DND-41 (cell line): ENCODE results near the gene NLRC4.

Experiments
- ATAC-seq: fragments of 200-7000 bp; cut with Tn5 transposase; 3 replicates; pipeline ENCODE4 v1.9.1; 2021; ENCODE audit warnings: low read depth; ENCODE audit not compliant: insufficient read depth
- DNase-seq: peaks from one replicate; pipeline ENCODE4 v3.0.0-alpha.2; 2020
- H2AFZ ChIP-seq: 2 replicates; pipeline ENCODE4 v1.6.0; 2012; ENCODE audit warnings: low read depth, low read length
- H3K27ac ChIP-seq: 2 replicates; pipeline ENCODE4 v1.5.1; 2012; ENCODE audit warnings: low read length, inconsistent platforms
- H3K27me3 ChIP-seq: fragments of 200-600 bp; sonication (generic); 2 replicates; pipeline ENCODE4 v1.6.0; 2012; ENCODE audit warnings: low read length, mild to moderate bottlenecking, inconsistent platforms; ENCODE audit not compliant: insufficient read depth, poor library complexity
- H3K36me3 ChIP-seq: 2 replicates; pipeline ENCODE4 v1.5.1; 2012; ENCODE audit warnings: low read length, inconsistent platforms; ENCODE audit not compliant: insufficient read depth
- H3K4me1 ChIP-seq: 2 replicates; pipeline ENCODE4 v1.5.1; 2012; ENCODE audit warnings: mild to moderate bottlenecking, low read length; ENCODE audit not compliant: insufficient read depth
- H3K4me2 ChIP-seq: 2 replicates; pipeline ENCODE4 v1.6.0; 2012; ENCODE audit warnings: mild to moderate bottlenecking, moderate library complexity, low read length, inconsistent platforms; ENCODE audit not compliant: insufficient read depth
- H3K4me3 ChIP-seq, 2 experiments: fragments of 200-600 bp in 1 of 2; shearing (Covaris generic) in 1 of 2; 2 replicates each; pipeline ENCODE4 v1.5.1; 2012 to 2016; ENCODE audit warnings: inconsistent platforms in 2 of 2, low read length in 2 of 2, mild to moderate bottlenecking in 2 of 2, low read depth in 1 of 2, moderate library complexity in 1 of 2
- H3K79me2 ChIP-seq: 2 replicates; pipeline ENCODE4 v1.6.0; 2012; ENCODE audit warnings: low read length, inconsistent platforms; ENCODE audit not compliant: insufficient read depth
- H3K9ac ChIP-seq: 2 replicates; pipeline ENCODE4 v1.6.0; 2012; ENCODE audit warnings: low read depth, mild to moderate bottlenecking, inconsistent platforms, low read length, moderate library complexity
- H3K9me3 ChIP-seq: 2 replicates; pipeline ENCODE4 v1.5.1; 2012; ENCODE audit warnings: low read length, moderate library complexity, mild to moderate bottlenecking, inconsistent platforms; ENCODE audit not compliant: insufficient read depth, severe bottlenecking
- H4K20me1 ChIP-seq: 2 replicates; pipeline ENCODE4 v1.6.0; 2012; ENCODE audit warnings: low read length; ENCODE audit not compliant: insufficient read depth
- CTCF ChIP-seq: IDR thresholded peaks from 2 replicates; pipeline ENCODE4 v1.5.1; 2012; ENCODE audit warnings: borderline replicate concordance, low read length, moderate library complexity, mild to moderate bottlenecking; ENCODE audit not compliant: poor library complexity, severe bottlenecking; ENCODE audit errors: extremely low read depth
- EZH2 ChIP-seq: IDR thresholded peaks from 3 replicates; pipeline ENCODE4 v1.6.1; 2012; ENCODE audit warnings: borderline replicate concordance, low read depth, mild to moderate bottlenecking, moderate library complexity, low read length, inconsistent platforms; ENCODE audit not compliant: severe bottlenecking

NLRC4 gene

GRCh38 chr2:32242331-32242730, 22.4 kb downstream of the NLRC4 start:
- Histone ChIP-seq H3K27me3 (no peaks in the 10 kb centered on the region), H3K27ac (no peak overlapping the region), H3K9ac (no peak overlapping the region), H3K4me2 (no peak overlapping the region), H3K36me3 (no peaks in the 10 kb centered on the region), H3K9me3 (no peaks in the 10 kb centered on the region), H3K79me2 (no peaks in the 10 kb centered on the region), H4K20me1 (no peaks in the 10 kb centered on the region), H2AFZ (no peak overlapping the region), H3K4me1 (no peaks in the 10 kb centered on the region), H3K4me3 (no peak overlapping the region)
- ATAC-seq: no peak
- no peak for DNase-seq
- TF ChIP-seq CTCF: no peak

- no peak overlapping the region for H3K9ac ChIP-seq
- no peaks in the 10 kb centered on the region for H3K4me1 ChIP-seq
- no peaks in the 10 kb centered on the region for H3K79me2 ChIP-seq
- H3K27ac ChIP-seq: no peak overlapping the region
- DNase-seq (no peak), ATAC-seq (no peak)
- no peaks in the 10 kb centered on the region for H3K36me3 ChIP-seq
- H3K9me3 ChIP-seq: no peaks in the 10 kb centered on the region
- no peak overlapping the region for H3K4me3 ChIP-seq
- no peaks in the 10 kb centered on the region for H4K20me1 ChIP-seq
- H3K4me2 ChIP-seq: no peak overlapping the region
- TF ChIP-seq CTCF (no peak), EZH2 (no peak)
- no peaks in the 10 kb centered on the region for H3K27me3 ChIP-seq
- H2AFZ ChIP-seq: no peak overlapping the region
Measured at GRCh38 chr2:32237996-32238395, 26.7 kb downstream of the NLRC4 start.

- Histone ChIP-seq H4K20me1 (no peaks in the 10 kb centered on the region), H3K36me3 (no peaks in the 10 kb centered on the region), H3K4me3 (no peak overlapping the region), H3K27me3 (no peaks in the 10 kb centered on the region), H3K4me1 (no peaks in the 10 kb centered on the region), H2AFZ (no peak overlapping the region), H3K27ac (no peak overlapping the region), H3K79me2 (no peaks in the 10 kb centered on the region), H3K9ac (no peak overlapping the region), H3K4me2 (no peak overlapping the region), H3K9me3 (no peaks in the 10 kb centered on the region)
- no peak for DNase-seq
- no peak for ATAC-seq
- TF ChIP-seq EZH2 (no peak), CTCF (no peak)
Measured at GRCh38 chr2:32237488-32237887, 27.2 kb downstream of the NLRC4 start.

GRCh38 chr2:32235315-32235714, 29.4 kb downstream of the NLRC4 start:
- TF ChIP-seq CTCF: no peak
- no peak for TF ChIP-seq EZH2
- H3K36me3 ChIP-seq: no peaks in the 10 kb centered on the region
- no peak overlapping the region for H2AFZ ChIP-seq
- H3K79me2 ChIP-seq: no peaks in the 10 kb centered on the region
- H3K4me2 ChIP-seq: no peak overlapping the region
- no peak overlapping the region for H3K4me3 ChIP-seq
- DNase-seq (no peak), ATAC-seq (no peak)
- no peak overlapping the region for H3K27ac ChIP-seq
- no peak overlapping the region for H3K9ac ChIP-seq
- H3K4me1 ChIP-seq: no peaks in the 10 kb centered on the region
- no peaks in the 10 kb centered on the region for H3K9me3 ChIP-seq
- H3K27me3 ChIP-seq: no peaks in the 10 kb centered on the region
- H4K20me1 ChIP-seq: no peaks in the 10 kb centered on the region
